Loucy (cell line): ENCODE data around the gene RHOF.

Experiments
- H2AFZ ChIP-seq: fragments of 200-600 bp; sonication (generic); 2 replicates; pipeline ENCODE4 v1.6.0; 2016; ENCODE audit warnings: antibody characterized with exemption, mild to moderate bottlenecking, low read length, moderate library complexity
- H3F3A ChIP-seq: fragments of 200-600 bp; 2 replicates; pipeline ENCODE4 v1.6.0; 2016; ENCODE audit warnings: antibody characterized with exemption, low read depth, mild to moderate bottlenecking
- H3K27me3 ChIP-seq: fragments of 200-600 bp; sonication (generic); 2 replicates; pipeline ENCODE4 v1.6.1; 2014; ENCODE audit warnings: low read length, mild to moderate bottlenecking; ENCODE audit not compliant: insufficient read depth, poor library complexity, severe bottlenecking
- H3K36me3 ChIP-seq: fragments of 200-600 bp; sonication (generic); 2 replicates; pipeline ENCODE4 v1.6.1; 2016; ENCODE audit warnings: low read length; ENCODE audit not compliant: insufficient read depth
- H3K4me1 ChIP-seq: fragments of 200-600 bp; sonication (generic); 2 replicates; pipeline ENCODE4 v1.5.1; 2014; ENCODE audit warnings: low read length, mild to moderate bottlenecking; ENCODE audit not compliant: insufficient read depth, poor library complexity, severe bottlenecking
- H3K4me2 ChIP-seq: fragments of 200-600 bp; sonication (generic); 2 replicates; pipeline ENCODE4 v1.6.0; 2014; ENCODE audit warnings: antibody characterized with exemption, low read length, low read depth, mild to moderate bottlenecking; ENCODE audit not compliant: poor library complexity, severe bottlenecking
- H3K4me3 ChIP-seq: fragments of 200-600 bp; sonication (generic); 2 replicates; pipeline ENCODE4 v1.5.1; 2014; ENCODE audit warnings: low read length, mild to moderate bottlenecking, mixed read lengths; ENCODE audit not compliant: poor library complexity, severe bottlenecking
- H3K79me2 ChIP-seq: fragments of 200-600 bp; sonication (generic); 2 replicates; pipeline ENCODE4 v1.6.1; 2014; ENCODE audit warnings: low read length; ENCODE audit not compliant: insufficient read depth
- H3K9ac ChIP-seq: fragments of 200-600 bp; sonication (generic); 2 replicates; pipeline ENCODE4 v1.6.0; 2014; ENCODE audit warnings: mild to moderate bottlenecking, low read depth, low read length, moderate library complexity; ENCODE audit not compliant: poor library complexity, severe bottlenecking
- H3K9me2 ChIP-seq: fragments of 200-600 bp; sonication (generic); replicated peaks from 2 replicates; pipeline ENCODE4 v1.6.1; 2016; ENCODE audit warnings: low read depth, low read length, mixed read lengths
- H3K9me3 ChIP-seq: fragments of 200-600 bp; sonication (generic); 2 replicates; pipeline ENCODE4 v1.6.1; 2014; ENCODE audit warnings: mild to moderate bottlenecking, antibody characterized with exemption, low read length, low read depth; ENCODE audit not compliant: insufficient read depth
- H4K20me1 ChIP-seq: fragments of 200-600 bp; sonication (generic); 2 replicates; pipeline ENCODE4 v1.6.0; 2014; ENCODE audit warnings: antibody characterized with exemption, low read length, mild to moderate bottlenecking; ENCODE audit not compliant: insufficient read depth, poor library complexity, severe bottlenecking
- EZH2phosphoT487 ChIP-seq: fragments of 200-600 bp; IDR thresholded peaks from 2 replicates; pipeline ENCODE4 v1.6.1; 2018; ENCODE audit warnings: antibody characterized with exemption, mild to moderate bottlenecking, moderate library complexity, borderline replicate concordance
- TF ChIP-seq, protein P1 (sequence below): fragments of 200-600 bp; sonication (generic); conservative IDR thresholded peaks from 2 replicates; pipeline ENCODE4 v1.5.1; 2014; ENCODE audit warnings: mild to moderate bottlenecking, antibody characterized with exemption, low read length

RHOF gene

DNA sequence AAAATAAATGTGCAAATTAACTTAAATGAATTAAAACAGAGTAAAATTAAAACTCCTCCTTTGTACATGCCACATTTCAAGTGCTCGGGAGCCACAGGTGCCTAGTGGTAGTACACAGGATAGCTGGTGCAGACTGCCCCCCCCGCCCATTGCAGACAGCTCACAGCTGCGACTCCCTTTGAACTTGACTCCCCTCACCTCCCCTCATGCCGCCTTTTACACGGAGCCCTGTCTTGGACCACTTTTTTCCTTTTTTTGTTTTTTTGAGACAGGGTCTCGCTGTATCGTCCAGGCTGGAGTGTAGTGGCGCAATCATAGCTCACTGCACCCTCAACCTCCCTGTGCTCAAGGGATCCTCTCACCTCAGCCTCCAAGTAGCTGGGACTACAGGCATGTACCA lies 21.8 kb upstream of the RHOF start:
- H3K36me3 ChIP-seq: peaks cover 45% of the 10 kb centered on the region; the same call in 1 of the 2 replicates
- H4K20me1 ChIP-seq: peaks cover 29% of the 10 kb centered on the region
- no peak overlapping the region for H3K4me3 ChIP-seq
- H3K9ac ChIP-seq: no peak overlapping the region
- H3K79me2 ChIP-seq: peaks cover 45% of the 10 kb centered on the region
- H2AFZ ChIP-seq: no peak overlapping the region
- no peaks in the 10 kb centered on the region for H3K27me3 ChIP-seq
- no peaks in the 10 kb centered on the region for H3K9me3 ChIP-seq
- H3K4me1 ChIP-seq: peaks cover 33% of the 10 kb centered on the region
- H3K4me2 ChIP-seq: no peak overlapping the region
- no peaks in the 10 kb centered on the region for H3K9me2 ChIP-seq
- TF ChIP-seq, protein P1, sequence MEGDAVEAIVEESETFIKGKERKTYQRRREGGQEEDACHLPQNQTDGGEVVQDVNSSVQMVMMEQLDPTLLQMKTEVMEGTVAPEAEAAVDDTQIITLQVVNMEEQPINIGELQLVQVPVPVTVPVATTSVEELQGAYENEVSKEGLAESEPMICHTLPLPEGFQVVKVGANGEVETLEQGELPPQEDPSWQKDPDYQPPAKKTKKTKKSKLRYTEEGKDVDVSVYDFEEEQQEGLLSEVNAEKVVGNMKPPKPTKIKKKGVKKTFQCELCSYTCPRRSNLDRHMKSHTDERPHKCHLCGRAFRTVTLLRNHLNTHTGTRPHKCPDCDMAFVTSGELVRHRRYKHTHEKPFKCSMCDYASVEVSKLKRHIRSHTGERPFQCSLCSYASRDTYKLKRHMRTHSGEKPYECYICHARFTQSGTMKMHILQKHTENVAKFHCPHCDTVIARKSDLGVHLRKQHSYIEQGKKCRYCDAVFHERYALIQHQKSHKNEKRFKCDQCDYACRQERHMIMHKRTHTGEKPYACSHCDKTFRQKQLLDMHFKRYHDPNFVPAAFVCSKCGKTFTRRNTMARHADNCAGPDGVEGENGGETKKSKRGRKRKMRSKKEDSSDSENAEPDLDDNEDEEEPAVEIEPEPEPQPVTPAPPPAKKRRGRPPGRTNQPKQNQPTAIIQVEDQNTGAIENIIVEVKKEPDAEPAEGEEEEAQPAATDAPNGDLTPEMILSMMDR: no peak
- no peak for TF ChIP-seq EZH2phosphoT487
- H3F3A ChIP-seq: no peaks in the 10 kb centered on the region

- Histone ChIP-seq H4K20me1 (peaks cover 29% of the 10 kb centered on the region), H3K4me1 (peaks cover 33% of the 10 kb centered on the region)
Measured at GRCh38 chr12:121814429-121815119, 21.1 kb upstream of the RHOF start.

DNA sequence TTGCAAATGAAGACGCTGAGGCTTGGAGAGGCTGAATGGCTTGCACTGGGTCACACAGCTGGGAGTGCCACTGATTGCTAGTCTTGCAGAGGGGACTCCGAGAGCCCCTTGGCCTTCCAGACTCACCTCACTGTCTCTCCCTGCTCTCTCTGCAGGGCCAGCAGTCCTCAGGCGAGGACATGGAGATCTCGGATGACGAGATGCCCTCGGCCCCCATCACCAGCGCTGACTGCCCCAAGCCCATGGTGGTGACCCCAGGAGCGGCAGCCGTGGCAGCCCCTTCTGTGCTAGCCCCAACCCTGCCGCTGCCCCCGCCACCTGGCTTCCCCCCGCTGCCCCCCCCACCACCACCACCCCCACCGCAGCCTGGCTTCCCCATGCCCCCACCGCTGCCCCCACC lies 20.5 kb upstream of the RHOF start:
- no peaks in the 10 kb centered on the region for H3K9me2 ChIP-seq
- no peaks in the 10 kb centered on the region for H3K9me3 ChIP-seq
- peaks cover 33% of the 10 kb centered on the region for H3K4me1 ChIP-seq
- H3K9ac ChIP-seq: no peak overlapping the region
- peaks cover 29% of the 10 kb centered on the region for H4K20me1 ChIP-seq
- no peaks in the 10 kb centered on the region for H3F3A ChIP-seq
- no peaks in the 10 kb centered on the region for H3K27me3 ChIP-seq
- no peak overlapping the region for H3K4me2 ChIP-seq
- TF ChIP-seq, protein P1: no peak
- TF ChIP-seq EZH2phosphoT487: no peak
- no peak overlapping the region for H2AFZ ChIP-seq
- no peak overlapping the region for H3K4me3 ChIP-seq
- H3K79me2 ChIP-seq: peaks cover 58% of the 10 kb centered on the region
- H3K36me3 ChIP-seq: peaks cover 45% of the 10 kb centered on the region; the same call in 1 of the 2 replicates

More at GRCh38 chr12:121814429-121815119, 21.1 kb upstream of the RHOF start:
- H3K9me2 ChIP-seq: no peaks in the 10 kb centered on the region
- H3K27me3 ChIP-seq: no peaks in the 10 kb centered on the region
- no peak overlapping the region for H2AFZ ChIP-seq
- no peaks in the 10 kb centered on the region for H3K9me3 ChIP-seq
- no peak for TF ChIP-seq EZH2phosphoT487
- TF ChIP-seq, protein P1: no peak
- no peaks in the 10 kb centered on the region for H3F3A ChIP-seq
- H3K4me3 ChIP-seq: no peak overlapping the region
- no peak overlapping the region for H3K9ac ChIP-seq
- no peak overlapping the region for H3K4me2 ChIP-seq
- H3K36me3 ChIP-seq: peaks cover 46% of the 10 kb centered on the region; the same call in 1 of the 2 replicates
- H3K79me2 ChIP-seq: peaks cover 51% of the 10 kb centered on the region
